GM18858 (cell line): Measurements from ENCODE around the gene CALCOCO1.
"Not testable (repeated sequence)": the region's sequence is repeated elsewhere in the genome, so short reads cannot be mapped to it uniquely, and the experiment has no call there.

Experiments
- ATAC-seq: cut with Tn5 transposase; IDR thresholded peaks from one replicate; pipeline ENCODE4 v1.9.1; 2021; ENCODE audit not compliant: unreplicated experiment

CALCOCO1 gene

GRCh38 chr12:53733807-53734200 lies 6.6 kb upstream of the CALCOCO1 start:
- no peak for ATAC-seq

- ATAC-seq, result no peak
Observed at GRCh38 chr12:53733051-53733806, 6.0 kb upstream of the CALCOCO1 start.

DNA sequence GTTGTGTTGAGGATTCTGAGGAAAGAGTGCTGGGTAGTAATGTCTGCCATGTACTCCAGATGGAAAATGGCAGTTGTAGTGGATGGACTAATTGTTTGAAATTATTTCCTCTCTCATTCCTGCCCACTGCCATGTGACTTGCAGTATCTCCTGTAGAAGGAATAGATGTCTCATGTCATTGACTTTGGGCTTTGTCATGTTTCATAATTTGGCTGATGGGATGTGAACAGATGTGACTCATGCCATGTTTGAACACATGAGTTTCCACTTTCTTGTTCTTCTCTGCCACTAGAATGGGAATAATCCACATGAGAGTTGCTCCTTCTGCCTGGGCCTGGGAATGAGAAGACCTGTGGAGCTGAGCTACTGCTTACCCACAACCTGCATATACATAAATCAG lies 2.4 kb upstream of the CALCOCO1 start:
- ATAC-seq, result no peak

DNA sequence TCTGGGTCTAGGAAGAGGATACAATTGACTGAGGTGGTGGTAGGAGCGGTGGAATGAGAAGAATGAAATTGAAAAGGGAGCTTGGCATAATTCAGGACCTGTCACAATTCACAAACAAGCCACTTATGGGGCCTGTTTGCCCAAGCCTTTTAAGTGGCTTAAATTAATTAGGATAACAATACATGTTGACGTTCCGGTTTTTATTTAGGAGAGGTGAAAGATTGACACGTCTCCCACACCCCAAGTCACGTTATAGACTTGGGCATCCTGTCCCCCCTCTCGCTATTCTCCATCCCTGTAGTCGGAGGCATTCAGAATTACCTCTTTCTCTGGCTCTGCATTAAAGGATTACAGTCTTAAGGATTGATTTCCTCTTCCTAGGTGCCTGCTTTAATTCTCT lies 954 bp upstream of the CALCOCO1 start:
- no peak for ATAC-seq

- no peak for ATAC-seq
Observed at GRCh38 chr12:53726946-53727309, 324 bp downstream of the CALCOCO1 start.

GRCh38 chr12:53726341-53726740 lies 911 bp downstream of the CALCOCO1 start:
- no peak for ATAC-seq

DNA sequence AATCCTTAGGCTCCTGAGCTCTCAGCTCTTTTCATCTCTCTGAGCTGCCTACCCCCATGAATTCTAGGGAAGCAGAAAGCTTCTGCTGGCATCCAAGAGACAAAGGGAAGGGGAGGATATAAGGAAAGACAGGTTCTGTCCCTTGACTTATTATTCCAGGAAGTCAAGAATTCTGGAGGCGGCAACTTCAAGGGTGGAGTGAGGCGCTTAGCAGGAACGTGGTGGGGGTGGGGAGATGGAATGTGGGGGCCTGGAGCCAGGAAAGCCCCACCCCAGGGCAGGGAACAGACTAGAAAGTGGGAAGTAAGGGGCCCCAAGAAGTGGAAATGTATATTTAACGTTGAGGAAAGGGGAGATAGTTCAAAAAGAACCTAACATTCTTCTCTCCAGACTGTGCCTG lies 1.4 kb downstream of the CALCOCO1 start:
- ATAC-seq, result no peak

DNA sequence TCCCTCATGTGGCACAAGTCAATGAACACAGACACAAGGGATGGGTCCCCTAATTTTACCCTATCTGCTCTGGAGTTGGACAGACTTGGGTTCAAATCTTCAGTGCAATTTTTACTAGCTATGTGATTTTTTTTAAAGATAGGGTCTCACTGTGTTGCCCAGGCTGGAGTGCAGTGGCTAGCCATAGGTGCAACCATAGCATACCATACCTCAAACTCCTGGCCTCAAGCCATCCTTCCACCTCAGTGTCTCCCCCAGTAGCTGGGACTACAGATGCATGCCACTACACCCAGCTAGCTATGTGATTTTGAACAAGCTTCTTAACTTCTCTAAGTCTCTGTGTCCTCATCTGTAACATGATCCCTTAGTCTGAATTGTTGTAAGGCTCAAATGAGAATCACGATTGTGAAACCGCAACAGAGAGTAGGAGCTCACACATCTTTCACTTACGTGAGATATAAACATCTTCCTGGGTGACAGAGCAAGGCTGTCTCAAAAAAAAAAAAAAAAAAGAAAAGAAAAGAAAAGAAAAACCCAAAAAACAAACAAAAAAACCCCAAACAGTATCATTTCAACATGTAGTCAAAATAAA lies 4.7 kb downstream of the CALCOCO1 start:
- ATAC-seq, result no peak

- no peak for ATAC-seq
Observed at GRCh38 chr12:53720946-53721345, 6.3 kb downstream of the CALCOCO1 start.

- no peak for ATAC-seq
Observed at GRCh38 chr12:53719649-53720048, 7.6 kb downstream of the CALCOCO1 start.

DNA sequence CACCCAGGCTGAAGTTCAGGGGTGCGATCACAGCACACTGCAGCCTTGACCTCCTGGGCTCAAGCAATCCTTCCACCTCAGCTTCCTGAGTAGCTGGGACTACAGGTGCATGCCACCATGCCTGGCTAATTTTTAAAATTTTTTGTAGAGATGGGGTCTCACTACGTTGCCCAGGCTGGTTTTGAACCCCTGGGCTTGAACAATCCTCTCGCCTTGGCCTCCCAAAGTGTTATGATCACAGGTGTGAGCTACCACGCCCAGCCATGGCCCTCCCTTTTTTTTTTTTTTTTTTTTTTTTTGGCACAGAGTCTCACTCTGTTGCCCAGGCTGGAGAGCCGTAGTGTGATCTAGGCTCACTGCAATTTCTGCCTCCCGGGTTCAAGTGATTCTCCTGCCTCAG lies 8.7 kb downstream of the CALCOCO1 start:
- ATAC-seq, result not testable (repeated sequence)

- ATAC-seq, result no peak
Observed at GRCh38 chr12:53717319-53717718, 9.9 kb downstream of the CALCOCO1 start.

DNA sequence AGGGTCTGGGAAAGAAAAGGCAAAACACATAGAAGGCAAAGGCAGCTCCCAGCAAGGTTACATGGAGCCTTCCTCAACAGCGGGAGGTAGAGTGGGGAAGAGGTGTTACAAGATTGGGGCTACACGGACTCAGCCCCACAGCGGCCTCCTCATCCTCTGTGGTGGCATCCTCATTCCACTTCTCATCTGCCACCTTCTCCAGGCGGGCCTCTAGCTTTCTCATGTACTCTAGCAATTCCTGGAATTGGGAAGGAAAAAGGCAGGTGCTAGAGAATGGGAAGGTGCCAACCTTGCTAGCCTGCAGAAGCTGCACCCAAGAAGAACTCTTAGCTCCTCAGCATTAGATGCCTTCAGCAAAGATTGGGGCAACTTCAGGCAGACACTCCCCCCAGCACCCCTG lies 13.2 kb downstream of the CALCOCO1 start:
- ATAC-seq, result no peak

DNA sequence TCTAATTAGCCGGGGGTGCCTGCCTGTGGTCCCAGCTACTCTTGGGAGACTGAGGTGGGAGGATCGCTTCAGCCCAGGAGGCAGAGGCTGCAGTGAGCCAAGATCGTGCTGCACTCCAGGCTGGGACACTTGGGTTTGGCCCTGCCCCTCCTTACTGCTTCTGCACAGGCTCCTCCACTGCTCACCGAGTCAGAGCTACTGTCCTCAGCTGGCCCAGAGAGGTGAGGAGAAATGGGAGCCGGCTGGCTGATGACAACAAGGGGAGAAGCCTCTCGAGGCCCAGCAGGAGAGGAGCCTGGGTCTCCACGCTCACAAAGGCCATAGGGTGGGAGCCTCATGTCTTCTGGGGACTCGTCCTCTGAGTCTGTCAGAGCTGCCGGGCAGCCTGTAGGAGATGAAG lies 13.7 kb downstream of the CALCOCO1 start:
- ATAC-seq, result no peak

GRCh38 chr12:53712059-53712643 lies 15.1 kb downstream of the CALCOCO1 start:
- ATAC-seq, result no peak

- no peak for ATAC-seq
Observed at GRCh38 chr12:53710091-53710490, 17.2 kb downstream of the CALCOCO1 start.

GRCh38 chr12:53709671-53710070 lies 17.6 kb downstream of the CALCOCO1 start:
- no peak for ATAC-seq

- no peak for ATAC-seq
Observed at GRCh38 chr12:53706080-53706479, 21.2 kb downstream of the CALCOCO1 start.

GRCh38 chr12:53703756-53704155 lies 23.5 kb downstream of the CALCOCO1 start:
- no peak for ATAC-seq

GRCh38 chr12:53701518-53702264 lies 25.6 kb downstream of the CALCOCO1 start:
- no peak for ATAC-seq

DNA sequence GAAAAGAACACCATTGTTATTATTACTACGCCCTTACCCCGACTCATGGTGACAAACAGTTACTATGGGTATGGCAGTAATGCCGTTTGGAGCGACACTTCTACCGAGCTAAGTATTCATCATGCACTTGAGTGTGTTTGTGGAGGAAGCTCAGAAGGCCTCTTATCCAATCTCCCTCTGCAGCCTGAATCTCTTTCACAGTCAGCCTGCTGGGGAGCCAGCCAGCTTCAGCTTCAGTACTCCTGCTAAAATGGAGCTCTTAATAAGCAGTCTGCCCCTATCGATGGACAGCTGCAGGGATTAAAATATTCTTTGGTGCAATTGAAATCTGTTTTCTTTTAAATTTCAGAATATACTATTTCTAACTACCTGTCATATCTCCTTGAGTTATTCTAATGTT lies 26.7 kb downstream of the CALCOCO1 start:
- no peak for ATAC-seq

DNA sequence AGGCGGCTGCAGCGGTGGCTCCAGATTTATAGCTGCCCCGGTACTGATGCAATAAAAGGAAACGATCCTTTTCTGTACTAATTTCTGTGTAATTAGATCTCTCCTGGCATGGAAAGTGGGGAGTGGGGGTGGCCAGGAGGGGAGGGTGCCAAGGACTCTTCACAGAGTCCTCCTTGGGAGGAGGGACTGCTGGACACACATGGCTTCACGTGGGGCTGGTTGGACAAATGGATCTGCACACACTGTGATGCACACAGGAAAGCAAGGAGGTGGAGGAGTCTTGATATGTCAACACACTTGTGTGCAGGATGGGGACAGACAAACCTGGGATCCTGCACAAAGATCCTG lies 27.6 kb downstream of the CALCOCO1 start:
- no peak for ATAC-seq
